HUDEP-2 (cell line): ENCODE data around the gene UBE2V1.

ENCODE experiments used
- DNase-seq, 76 experiments: peaks; one replicate each; lab custom pipeline; 2025; ENCODE audit not compliant: unreplicated experiment in 76 of 76; lab: John Stamatoyannopoulos, UW

Gene UBE2V1

DNA sequence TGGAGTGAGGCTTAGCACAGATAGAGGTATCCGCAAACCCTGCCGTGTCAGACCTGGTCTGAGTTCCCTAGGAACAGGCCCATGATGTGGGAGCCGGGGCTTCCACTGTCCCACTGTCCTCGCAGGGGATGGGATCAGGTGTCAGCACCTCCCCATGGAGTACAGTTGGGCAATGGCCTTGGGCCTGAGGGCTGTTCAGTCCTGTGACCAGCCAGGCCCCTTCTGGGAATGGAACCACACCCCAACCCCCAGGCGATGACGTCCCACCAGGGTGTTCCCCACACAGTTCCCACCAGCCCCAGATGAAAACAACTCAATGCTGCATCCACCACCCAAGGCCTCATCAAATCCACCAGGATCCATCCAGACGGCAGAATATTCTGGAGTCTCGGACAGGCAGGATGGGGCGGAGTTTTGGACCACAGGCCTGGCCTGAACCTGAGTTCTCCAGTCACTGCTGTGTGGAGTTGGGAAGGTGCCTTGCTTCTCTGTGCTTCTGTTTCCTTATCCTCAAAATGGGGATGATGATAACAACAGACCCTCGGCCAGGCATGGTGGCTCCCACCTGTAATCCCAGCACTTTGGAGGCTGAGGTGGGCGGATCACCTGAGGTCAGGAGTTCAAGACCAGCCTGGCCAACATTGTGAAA is 62.2 kb downstream of the UBE2V1 start:
- DNase-seq: no peak

- DNase-seq: no peak
These were observed 62.7 kb downstream of the UBE2V1 start for GRCh38 chr20:50050214-50050613.

DNA sequence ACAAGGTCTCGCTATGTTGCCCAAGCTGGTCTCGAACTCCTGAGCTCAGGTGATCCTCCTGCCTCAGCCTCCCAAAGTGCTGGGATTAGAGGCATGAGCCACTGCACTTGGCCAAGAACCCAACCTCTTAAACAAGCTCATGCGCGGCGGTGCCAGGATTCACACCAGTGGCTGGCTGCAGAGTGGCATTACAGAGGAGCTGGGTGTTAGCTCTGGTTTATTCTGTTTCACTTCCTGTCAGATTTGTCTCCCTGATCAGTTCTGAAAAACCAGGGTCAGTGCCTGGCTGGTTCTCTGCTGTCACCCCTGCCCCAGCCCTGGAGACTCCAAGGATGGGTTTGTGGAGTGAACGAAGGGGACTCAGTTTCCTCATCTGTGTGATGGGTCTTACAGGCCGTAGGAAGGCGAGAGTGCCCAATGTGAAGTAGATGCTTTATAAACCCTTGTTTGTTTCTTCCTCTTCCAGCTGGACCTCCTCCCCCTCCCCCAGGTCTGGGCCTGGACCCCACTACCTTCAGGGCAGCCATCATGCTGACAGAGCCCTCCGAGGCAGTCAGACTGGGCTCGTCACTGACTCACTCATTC is 63.4 kb downstream of the UBE2V1 start:
- DNase-seq: no peak

GRCh38 chr20:50048420-50049166 is 64.4 kb downstream of the UBE2V1 start:
- DNase-seq: no peak

GRCh38 chr20:50044353-50044960 is 68.5 kb downstream of the UBE2V1 start:
- no peak for DNase-seq

DNA sequence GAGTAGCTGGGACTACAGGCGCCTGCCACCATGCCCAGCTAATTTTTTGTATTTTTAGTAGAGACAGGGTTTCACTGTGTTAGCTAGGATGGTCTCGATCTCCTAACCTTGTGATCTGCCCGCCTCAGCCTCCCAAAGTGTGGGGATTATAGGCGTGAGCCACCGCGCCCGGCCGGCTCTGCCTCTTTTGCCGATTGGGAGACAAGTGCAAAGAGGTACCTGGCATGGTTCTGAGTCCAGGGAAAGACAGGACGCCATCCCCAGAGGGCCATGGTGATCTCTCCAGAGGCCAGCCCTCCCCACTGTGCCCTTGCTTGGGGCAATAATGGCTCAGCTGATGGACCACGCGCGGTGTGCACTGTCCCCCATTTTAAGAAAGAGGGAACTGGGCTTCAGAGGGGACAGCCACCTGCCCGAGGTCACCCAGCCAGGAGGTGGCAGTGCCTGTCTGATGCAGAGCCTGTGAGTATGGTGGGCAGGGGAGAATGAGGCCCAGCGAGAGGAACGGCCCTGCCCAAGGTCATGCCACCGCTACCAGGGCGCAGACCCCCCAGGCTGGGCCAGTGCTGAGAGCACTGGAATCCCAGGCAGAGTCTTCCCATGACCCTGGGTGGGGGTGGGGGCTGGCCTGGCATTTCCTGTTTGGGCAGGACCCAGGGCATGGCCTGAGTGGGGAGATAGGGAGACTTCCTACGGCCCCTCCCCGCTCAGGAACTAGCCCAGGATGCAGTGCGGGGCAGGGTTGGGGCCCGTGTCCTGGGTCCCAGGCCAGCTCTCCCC is 69.2 kb downstream of the UBE2V1 start:
- DNase-seq: no peak

DNA sequence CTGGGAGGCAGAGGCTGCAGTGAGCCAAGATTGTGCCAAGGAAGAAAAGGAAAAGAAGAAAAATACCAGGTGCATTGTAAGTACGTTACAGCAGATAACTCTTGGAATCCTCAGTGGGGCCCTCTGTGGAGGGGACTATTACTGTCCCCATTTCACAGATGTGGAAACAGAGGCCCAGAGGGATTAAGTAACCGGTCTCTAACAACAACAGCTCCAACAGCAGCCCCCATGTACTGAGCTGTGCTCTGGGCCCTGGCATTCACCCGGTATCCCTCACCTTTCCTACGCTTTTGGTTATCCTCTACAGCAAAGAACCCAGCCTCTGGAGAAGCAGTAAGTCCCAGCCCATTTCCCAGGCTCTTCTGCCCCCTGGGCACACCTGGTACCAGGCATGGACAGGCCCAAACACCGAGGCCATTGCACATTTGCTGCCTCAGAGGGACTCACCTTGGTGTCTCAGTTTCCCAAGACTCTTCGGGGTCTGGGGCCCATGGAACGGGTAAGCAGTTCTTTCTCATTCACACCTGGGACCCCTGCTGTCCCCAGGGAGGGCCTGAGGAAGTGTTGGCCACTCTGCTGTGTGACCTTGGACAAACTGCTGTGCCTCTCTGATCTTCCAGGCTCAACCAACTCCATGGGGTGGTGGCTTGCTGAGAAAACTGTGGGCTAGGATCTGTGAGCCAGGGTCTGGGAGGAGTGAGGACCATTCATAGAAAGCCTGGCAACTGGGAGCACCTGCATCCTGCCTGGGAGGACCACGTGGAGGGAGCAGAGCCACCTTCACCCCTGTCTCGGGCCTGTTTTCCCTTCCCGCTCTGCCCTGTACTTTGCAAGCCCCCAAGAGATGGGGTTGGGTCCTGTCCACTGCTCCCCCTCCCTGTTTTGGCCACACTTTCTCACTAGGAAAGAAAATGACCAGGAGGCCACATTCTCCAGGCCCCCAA is 70.3 kb downstream of the UBE2V1 start:
- DNase-seq: no peak

- DNase-seq: peak in 2 of 76 experiments; percentile 3 to 30
These were observed 71.6 kb downstream of the UBE2V1 start for GRCh38 chr20:50041246-50041873.

DNA sequence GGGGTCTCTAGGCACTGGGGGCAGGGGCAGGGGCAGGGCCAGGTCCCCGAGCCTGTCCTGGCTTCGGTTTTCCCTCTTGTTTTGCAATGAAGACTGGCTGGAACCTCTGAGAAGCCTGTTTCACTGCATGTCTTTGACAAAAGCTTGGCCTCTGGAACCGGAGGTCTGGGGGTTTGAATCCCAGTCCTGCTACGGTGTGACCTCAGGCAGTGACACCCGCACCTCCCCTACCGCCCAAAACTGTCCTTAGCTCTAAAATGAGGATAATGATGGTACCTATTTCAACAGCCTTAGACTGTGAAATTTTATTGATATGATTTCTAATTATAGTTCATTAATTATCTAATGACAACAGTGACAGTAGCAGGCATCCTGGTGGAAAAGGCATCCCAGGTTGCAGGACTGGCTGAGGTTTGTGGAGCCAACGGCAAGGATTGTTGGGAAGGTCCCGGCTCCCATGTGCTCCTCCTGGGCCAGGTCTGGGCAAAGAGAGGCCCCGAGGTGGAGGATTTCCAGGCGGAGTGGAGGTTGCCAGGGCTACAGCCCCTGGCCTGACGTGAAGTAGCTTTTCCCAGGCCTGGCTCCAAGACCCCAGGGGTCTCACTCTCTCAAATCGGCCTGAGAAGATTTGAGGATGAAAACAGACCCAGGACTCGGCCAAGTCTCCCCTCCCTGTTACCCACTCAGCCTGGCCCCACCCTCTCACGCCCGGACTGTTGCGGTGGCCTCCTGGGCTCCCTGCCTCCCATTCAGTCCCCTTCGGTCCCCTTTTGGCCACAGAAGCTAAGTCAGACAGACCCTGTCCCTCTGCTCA is 72.3 kb downstream of the UBE2V1 start:
- no peak for DNase-seq

DNA sequence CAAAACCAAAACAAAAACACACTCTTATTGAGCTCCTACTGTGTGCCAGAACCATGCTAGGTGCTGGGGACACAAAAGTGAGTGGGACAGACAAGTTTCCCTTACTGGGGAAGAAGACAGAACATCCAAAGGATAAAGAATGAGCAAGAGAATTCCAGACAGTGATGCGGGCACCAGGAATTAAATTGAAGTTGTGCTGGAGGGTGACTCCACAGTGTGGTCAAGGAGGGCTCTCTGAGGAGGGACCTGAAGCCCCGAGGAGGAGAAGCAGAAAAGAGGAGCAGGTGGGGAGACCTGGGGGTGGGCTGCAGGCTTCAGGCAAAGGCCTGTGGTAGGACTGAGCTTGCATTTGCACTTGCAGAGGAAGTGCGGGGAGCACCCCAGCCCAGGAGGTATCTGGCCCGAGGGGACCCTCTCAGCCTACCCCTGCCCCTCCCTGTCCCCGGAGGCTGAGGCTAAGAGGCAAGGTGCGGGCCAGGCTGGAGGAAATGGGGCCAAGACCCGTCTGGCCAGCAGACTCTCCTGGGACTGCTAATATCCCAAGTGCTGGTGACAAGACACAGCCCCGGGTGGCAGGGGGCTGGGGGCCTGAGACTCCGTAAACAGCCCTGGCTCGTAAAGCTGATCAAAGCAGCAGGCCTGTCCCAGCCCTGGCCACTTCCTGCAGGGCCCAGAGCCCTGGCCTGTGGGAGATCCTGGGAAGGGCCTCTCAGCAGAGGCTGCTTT is 73.1 kb downstream of the UBE2V1 start:
- no peak for DNase-seq

- DNase-seq: no peak
These were observed 74.4 kb downstream of the UBE2V1 start for GRCh38 chr20:50038574-50038991.

DNA sequence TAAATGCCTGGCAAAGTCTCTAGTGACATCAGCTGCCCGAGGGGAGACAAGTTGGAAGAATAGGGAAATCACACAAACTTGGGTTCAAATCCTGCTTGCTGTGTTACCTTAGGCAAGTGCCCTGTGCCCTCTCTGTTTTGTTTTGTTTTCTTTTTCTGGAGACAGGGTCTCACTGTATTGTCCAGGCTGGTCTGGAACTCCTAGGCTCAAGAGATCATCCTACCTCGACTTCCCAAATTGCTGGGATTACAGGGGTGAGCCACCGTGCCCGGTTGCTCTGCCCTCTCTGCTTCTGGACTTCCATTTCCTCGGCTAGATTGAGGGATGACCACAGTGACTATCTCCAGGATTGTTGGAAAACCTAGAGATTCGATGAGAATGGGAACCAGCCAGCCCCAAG is 74.8 kb downstream of the UBE2V1 start:
- DNase-seq: no peak

DNA sequence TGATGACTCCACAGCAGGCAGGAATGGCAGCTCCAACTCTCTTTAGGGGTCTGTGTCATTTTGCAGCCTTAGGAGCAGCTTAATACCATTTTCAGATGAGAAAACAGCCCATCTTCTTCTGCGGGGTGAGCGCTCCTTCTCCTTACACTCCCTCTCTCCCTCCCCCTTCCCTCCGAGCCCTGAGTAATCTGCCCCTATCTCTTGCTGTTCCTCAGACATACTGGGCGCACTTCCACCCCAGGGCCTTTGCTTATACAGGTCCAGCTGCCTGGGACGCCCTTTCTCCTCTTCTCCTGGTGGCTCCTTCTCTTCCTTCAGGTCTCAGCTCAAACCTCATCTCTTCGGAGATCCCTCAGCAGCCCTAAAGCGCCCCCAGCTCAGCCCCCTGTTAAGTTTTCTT is 75.4 kb downstream of the UBE2V1 start:
- no peak for DNase-seq

DNA sequence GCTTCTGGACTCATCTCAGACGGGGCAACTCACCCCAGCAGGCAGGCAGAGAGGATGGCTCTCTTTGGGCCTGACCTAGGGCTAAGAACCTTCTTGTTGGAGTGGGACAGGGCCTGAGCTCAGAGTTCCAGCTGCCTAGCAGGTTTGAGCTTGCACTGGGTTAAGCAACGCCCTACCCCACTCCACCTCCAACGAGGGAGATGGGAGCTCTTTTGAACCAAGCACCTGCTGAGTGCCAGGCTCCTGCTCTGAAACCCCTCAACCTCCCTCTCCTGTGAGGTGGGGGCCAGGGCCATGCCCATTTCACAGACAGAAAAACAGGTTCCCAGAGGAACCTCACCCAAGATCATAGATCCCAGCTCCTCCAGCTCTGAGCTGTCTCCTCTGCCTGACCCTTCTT is 75.8 kb downstream of the UBE2V1 start:
- DNase-seq: no peak

GRCh38 chr20:50036703-50037102 is 76.2 kb downstream of the UBE2V1 start:
- no peak for DNase-seq

GRCh38 chr20:50034567-50035180 is 78.3 kb downstream of the UBE2V1 start:
- no peak for DNase-seq

- no peak for DNase-seq
These were observed 79.8 kb downstream of the UBE2V1 start for GRCh38 chr20:50032955-50033666.
